HepG2 (cell line): ENCODE measurements around the gene PELI2. TPM values are rescaled to one million over a fixed set of nuclear protein-coding genes. Genes with fewer than 3 reads are reported as not detected.

Experiments
- ATAC-seq: fragments of 200-7000 bp; cut with Tn5 transposase; 3 replicates; pipeline ENCODE4 v1.9.1; 2020; ENCODE audit warnings: mild to moderate bottlenecking, moderate library complexity
- BruUV-seq: library from RNA; stranded (reverse); fragments of 400-500 nt; replicated peaks from 2 replicates; lab custom pipeline; 2021; lab: Mats Ljungman, UMichigan
- CTCF ChIA-PET: fragments of 300-600 bp; formaldehyde crosslinking; extraction: SDS; loops from one replicate; lab custom pipeline; 2021; ENCODE audit warnings: low total read pairs, inconsistent platforms, low intra/inter-chr PET ratio; lab: Yijun Ruan, JAX
- POLR2A ChIA-PET: fragments of 350-600 bp; sonication (Branson Sonifier 250); formaldehyde crosslinking; loops from one replicate; lab custom pipeline; 2020; ENCODE audit warnings: antibody characterized with exemption, inconsistent platforms; lab: Yijun Ruan, JAX
- DNase-seq: peaks from one replicate; pipeline ENCODE4 v3.0.0-alpha.2; 2015; ENCODE audit warnings: low spot score
- FAIRE-seq: peaks from 3 replicates; lab custom pipeline; 2011; peaks lifted over from hg19 to GRCh38; lab: Jason Lieb, UNC
- H2AFZ ChIP-seq: one replicate; pipeline ENCODE4 v1.6.1; 2011; ENCODE audit warnings: low read length, inconsistent platforms
- H3K27ac ChIP-seq: fragments of 300-600 bp; 3 replicates; pipeline ENCODE4 v1.8.0; 2011; ENCODE audit warnings: mixed run types, mild to moderate bottlenecking, mixed read lengths, low read length, inconsistent platforms; ENCODE audit not compliant: insufficient read depth; ENCODE audit errors: extremely low read length
- H3K27me3 ChIP-seq, 2 experiments: fragments of 200-600 bp in 1 of 2; 2 replicates in 1 of 2; 3 replicates in 1 of 2; pipeline versions ENCODE4 v1.6.0 to v1.8.0; 2011; ENCODE audit warnings: low read length in 2 of 2, mild to moderate bottlenecking in 2 of 2, moderate library complexity in 2 of 2, inconsistent platforms in 1 of 2; ENCODE audit not compliant: insufficient read depth in 2 of 2, control insufficient read depth in 1 of 2
- H3K36me3 ChIP-seq, 2 experiments: fragments of 200-600 bp in 1 of 2; replicated peaks in 1 of 2; 2 replicates in 1 of 2; 3 replicates in 1 of 2; pipeline versions ENCODE4 v1.5.1 to v1.8.0; 2011; ENCODE audit warnings: low read length in 2 of 2, inconsistent platforms in 1 of 2; ENCODE audit not compliant: insufficient read depth in 2 of 2, control insufficient read depth in 1 of 2
- H3K4me1 ChIP-seq: 2 replicates; pipeline ENCODE4 v1.5.1; 2012; ENCODE audit warnings: low read length, inconsistent platforms; ENCODE audit not compliant: insufficient read depth
- H3K4me2 ChIP-seq: 2 replicates; pipeline ENCODE4 v1.6.0; 2011; ENCODE audit warnings: low read depth, low read length, inconsistent platforms
- H3K4me3 ChIP-seq, 3 experiments: fragments of 200-600 bp in 1 of 3; sonication (generic), shearing (Covaris generic) in 1 of 3; replicated peaks in 1 of 3; 2 replicates each; pipeline ENCODE4 v1.5.1; 2011 to 2016; ENCODE audit warnings: low read length in 3 of 3, inconsistent platforms in 2 of 3, low read depth in 2 of 3, mild to moderate bottlenecking in 2 of 3, control low read depth in 1 of 3, mixed read lengths in 1 of 3; ENCODE audit not compliant: insufficient read depth in 1 of 3
- H3K79me2 ChIP-seq: one replicate; pipeline ENCODE4 v1.6.1; 2011; ENCODE audit warnings: low read length, inconsistent platforms; ENCODE audit not compliant: insufficient read depth
- H3K9ac ChIP-seq: 2 replicates; pipeline ENCODE4 v1.6.0; 2011; ENCODE audit warnings: mild to moderate bottlenecking, low read depth, low read length, inconsistent platforms; ENCODE audit not compliant: insufficient read depth
- H3K9me3 ChIP-seq: 2 replicates; pipeline ENCODE4 v1.5.1; 2012; ENCODE audit warnings: mild to moderate bottlenecking, low read length
- H4K20me1 ChIP-seq: 2 replicates; pipeline ENCODE4 v1.6.0; 2011; ENCODE audit warnings: inconsistent platforms, mild to moderate bottlenecking, low read length, moderate library complexity; ENCODE audit not compliant: insufficient read depth
- CBX2 ChIP-seq, 2 experiments: fragments of 200-600 bp in 1 of 2; sonication (generic); formaldehyde crosslinking in 1 of 2; IDR thresholded peaks; 2 replicates each; pipeline versions ENCODE4 v1.7.0 to v1.8.1; 2018 to 2022; ENCODE audit warnings: low read depth in 2 of 2, low read length in 1 of 2, mild to moderate bottlenecking in 1 of 2, missing genetic modification reagents in 1 of 2
- CTCF ChIP-seq: sonication (generic); formaldehyde crosslinking; IDR thresholded peaks from 2 replicates; pipeline ENCODE4 v1.5.0; 2020; ENCODE audit warnings: mild to moderate bottlenecking, missing genetic modification reagents, moderate library complexity
- MBNL3 ChIP-seq: fragments of 250-450 bp; sonication (Bioruptor Pico); conservative IDR thresholded peaks from 2 replicates; pipeline ENCODE4 v1.8.0; 2022; ENCODE audit warnings: mild to moderate bottlenecking, inconsistent platforms
- NFE2L2 ChIP-seq: fragments of 150-350 bp; IDR thresholded peaks from 2 replicates; pipeline ENCODE4 v1.6.1; 2014; ENCODE audit warnings: low read length
- NR0B2 ChIP-seq: sonication (generic); formaldehyde crosslinking; IDR thresholded peaks from 2 replicates; pipeline ENCODE4 v1.4.0; 2020; ENCODE audit warnings: mild to moderate bottlenecking, missing genetic modification reagents
- PCBP1 ChIP-seq: fragments of 200-400 bp; formaldehyde crosslinking; IDR thresholded peaks from 2 replicates; pipeline ENCODE4 v1.6.1; 2017; ENCODE audit warnings: mild to moderate bottlenecking, low read depth, low read length, borderline replicate concordance
- SOX6 ChIP-seq, 2 experiments: fragments of 450-650 bp in 1 of 2; sonication (generic) in 1 of 2; formaldehyde crosslinking in 1 of 2; IDR thresholded peaks; 2 replicates each; pipeline versions ENCODE4 v1.4.0 to v1.6.1; 2017 to 2020; ENCODE audit warnings: antibody characterized with exemption in 1 of 2, mild to moderate bottlenecking in 1 of 2, missing genetic modification reagents in 1 of 2
- SRF ChIP-seq: IDR thresholded peaks from 2 replicates; pipeline ENCODE4 v1.6.1; 2011; ENCODE audit warnings: mild to moderate bottlenecking, low read depth, low read length, moderate library complexity
- WGBS: methylation state at CpG from one replicate; pipeline ENCODE4 v1.1.6; 2017; ENCODE audit warnings: low lambda C conversion rate; 5-methylcytosine and 5-hydroxymethylcytosine counted together
- in situ Hi-C: cut with HindIII; loops from 2 replicates; pipeline ENCODE4 v1.10.0; 2017; ENCODE audit warnings: low pct_unique_long_range_greater_than_20kb; ENCODE audit not compliant: extremely low pct_ligation_motif_present
- intact Hi-C: fragments of 100-400 bp; cut with micrococcal nuclease; formaldehyde crosslinking; loops from one replicate; pipeline ENCODE4 v1.10.0; 2022; ENCODE audit not compliant: unreplicated experiment
- polyA plus RNA-seq, 8 experiments: library from polyadenylated mRNA; depleted of rRNA in 3 of 8; stranded (reverse) in 7 of 8; unstranded in 1 of 8; fragments of >200 nt; fragmentation: Illumina TruSeq in 4 of 8; extraction: Trizol in 4 of 8; gene quantifications; 2 replicates each; pipeline versions ENCODE4 v1.2.1 to v1.2.3, GENCODE V29; 2011 to 2016; ENCODE audit warnings: low read depth in 4 of 8, missing spikeins in 1 of 8, mixed read lengths in 1 of 8; ENCODE audit not compliant: insufficient read depth in 1 of 8
- total RNA-seq, 5 experiments: library from RNA; depleted of rRNA; stranded (reverse); fragments of >200 nt; fragmentation: Illumina TruSeq; extraction: Trizol; gene quantifications; 2 replicates each; pipeline ENCODE4 v1.2.3, GENCODE V29; 2016; ENCODE audit warnings: low read depth in 1 of 5
- TF ChIP-seq, protein P1 (sequence below): sonication (generic); formaldehyde crosslinking; IDR thresholded peaks from 2 replicates; pipeline ENCODE4 v1.8.0; 2022; ENCODE audit warnings: mild to moderate bottlenecking, missing genetic modification reagents
- TF ChIP-seq, protein P2 (sequence below): sonication (generic); formaldehyde crosslinking; IDR thresholded peaks from 2 replicates; pipeline ENCODE4 v1.9.0; 2021; ENCODE audit warnings: missing genetic modification reagents, borderline replicate concordance
- TF ChIP-seq, protein P3 (sequence below): fragments of 450-650 bp; IDR thresholded peaks from 2 replicates; pipeline ENCODE4 v1.6.1; 2016

The PELI2 gene
- total and polyA plus RNA-seq, 2 of the 13 experiments (the other 11 are each of a cell fraction or from before 2014, with no cell fraction given): 0.07 TPM; not detected in 1

- TF ChIP-seq, protein P1, sequence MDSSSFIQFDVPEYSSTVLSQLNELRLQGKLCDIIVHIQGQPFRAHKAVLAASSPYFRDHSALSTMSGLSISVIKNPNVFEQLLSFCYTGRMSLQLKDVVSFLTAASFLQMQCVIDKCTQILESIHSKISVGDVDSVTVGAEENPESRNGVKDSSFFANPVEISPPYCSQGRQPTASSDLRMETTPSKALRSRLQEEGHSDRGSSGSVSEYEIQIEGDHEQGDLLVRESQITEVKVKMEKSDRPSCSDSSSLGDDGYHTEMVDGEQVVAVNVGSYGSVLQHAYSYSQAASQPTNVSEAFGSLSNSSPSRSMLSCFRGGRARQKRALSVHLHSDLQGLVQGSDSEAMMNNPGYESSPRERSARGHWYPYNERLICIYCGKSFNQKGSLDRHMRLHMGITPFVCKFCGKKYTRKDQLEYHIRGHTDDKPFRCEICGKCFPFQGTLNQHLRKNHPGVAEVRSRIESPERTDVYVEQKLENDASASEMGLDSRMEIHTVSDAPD (CRISPR knock-in tag): no peak
- TF ChIP-seq, protein P2, sequence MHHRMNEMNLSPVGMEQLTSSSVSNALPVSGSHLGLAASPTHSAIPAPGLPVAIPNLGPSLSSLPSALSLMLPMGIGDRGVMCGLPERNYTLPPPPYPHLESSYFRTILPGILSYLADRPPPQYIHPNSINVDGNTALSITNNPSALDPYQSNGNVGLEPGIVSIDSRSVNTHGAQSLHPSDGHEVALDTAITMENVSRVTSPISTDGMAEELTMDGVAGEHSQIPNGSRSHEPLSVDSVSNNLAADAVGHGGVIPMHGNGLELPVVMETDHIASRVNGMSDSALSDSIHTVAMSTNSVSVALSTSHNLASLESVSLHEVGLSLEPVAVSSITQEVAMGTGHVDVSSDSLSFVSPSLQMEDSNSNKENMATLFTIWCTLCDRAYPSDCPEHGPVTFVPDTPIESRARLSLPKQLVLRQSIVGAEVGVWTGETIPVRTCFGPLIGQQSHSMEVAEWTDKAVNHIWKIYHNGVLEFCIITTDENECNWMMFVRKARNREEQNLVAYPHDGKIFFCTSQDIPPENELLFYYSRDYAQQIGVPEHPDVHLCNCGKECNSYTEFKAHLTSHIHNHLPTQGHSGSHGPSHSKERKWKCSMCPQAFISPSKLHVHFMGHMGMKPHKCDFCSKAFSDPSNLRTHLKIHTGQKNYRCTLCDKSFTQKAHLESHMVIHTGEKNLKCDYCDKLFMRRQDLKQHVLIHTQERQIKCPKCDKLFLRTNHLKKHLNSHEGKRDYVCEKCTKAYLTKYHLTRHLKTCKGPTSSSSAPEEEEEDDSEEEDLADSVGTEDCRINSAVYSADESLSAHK: no peak
- TF ChIP-seq CBX2 (IDR thresholded peaks at IDR 0.05; ENCODE audit: low read depth, low read length): no peak
- no peak for TF ChIP-seq CBX2 (CRISPR knock-in tag; IDR thresholded peaks at IDR 0.05; ENCODE audit: low read depth)
- no peak for TF ChIP-seq MBNL3 (CRISPR knock-in tag)
These were observed 80.2 kb downstream of the PELI2 start (continued) for GRCh38 chr14:56198438-56198837.

DNA sequence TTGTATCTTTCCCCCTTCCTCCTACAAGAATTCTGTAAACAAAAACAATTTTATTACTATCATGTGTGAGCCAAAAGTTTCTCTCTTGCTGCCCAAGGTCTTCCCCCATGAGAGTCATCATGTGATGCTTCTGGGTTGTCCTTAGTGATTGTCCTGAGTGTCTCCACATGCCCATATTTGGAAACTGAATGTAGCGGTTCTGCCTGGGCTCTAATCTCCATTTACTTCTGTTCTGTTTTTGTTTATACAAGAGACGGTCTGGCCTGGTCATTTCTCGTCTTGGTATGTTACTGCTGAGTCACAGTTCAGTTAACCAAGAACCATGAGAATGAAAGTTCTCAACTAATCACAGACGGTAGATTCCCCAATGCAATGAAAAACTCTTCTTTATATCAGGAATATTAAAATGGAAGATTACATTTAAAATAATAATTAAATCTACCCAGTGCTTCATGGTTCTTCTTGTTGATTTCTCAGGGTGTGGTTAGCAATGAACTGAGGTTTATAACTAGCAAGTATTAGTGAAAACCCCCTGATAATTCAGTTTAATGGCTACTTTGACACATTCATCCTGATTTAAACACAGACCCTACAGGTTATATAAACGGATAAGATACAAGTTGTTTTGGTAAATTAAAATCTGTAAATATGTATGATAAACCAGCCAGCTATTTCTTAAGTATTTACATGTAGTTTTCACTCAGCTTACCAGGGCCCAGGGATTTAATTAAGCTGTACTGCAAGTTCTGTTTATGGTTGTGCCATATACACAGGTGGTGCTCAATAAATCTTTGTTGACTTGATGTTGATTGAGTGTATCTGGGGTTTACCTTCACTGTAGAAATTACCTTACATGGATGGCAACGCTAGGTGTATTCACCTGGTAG is 81.1 kb downstream of the PELI2 start:
- Histone ChIP-seq H3K4me3 (no peak overlapping the region), H3K79me2 (no peaks in the 10 kb centered on the region), H3K27ac (no peak overlapping the region), H3K9me3 (no peaks in the 10 kb centered on the region), H3K36me3 (no peaks in the 10 kb centered on the region), H3K4me2 (no peak overlapping the region), H2AFZ (no peak overlapping the region), H3K9ac (no peak overlapping the region), H3K27me3 (no peaks in the 10 kb centered on the region), H3K4me1 (no peaks in the 10 kb centered on the region), H4K20me1 (no peaks in the 10 kb centered on the region)
- FAIRE-seq (no peak), ATAC-seq (no peak), DNase-seq (no peak)
- BruUV-seq: no TSS peak
- CTCF ChIA-PET: no interaction called here
- in situ Hi-C loops (no loop called here), intact Hi-C loops (no loop called here)
- TF ChIP-seq, protein P3, sequence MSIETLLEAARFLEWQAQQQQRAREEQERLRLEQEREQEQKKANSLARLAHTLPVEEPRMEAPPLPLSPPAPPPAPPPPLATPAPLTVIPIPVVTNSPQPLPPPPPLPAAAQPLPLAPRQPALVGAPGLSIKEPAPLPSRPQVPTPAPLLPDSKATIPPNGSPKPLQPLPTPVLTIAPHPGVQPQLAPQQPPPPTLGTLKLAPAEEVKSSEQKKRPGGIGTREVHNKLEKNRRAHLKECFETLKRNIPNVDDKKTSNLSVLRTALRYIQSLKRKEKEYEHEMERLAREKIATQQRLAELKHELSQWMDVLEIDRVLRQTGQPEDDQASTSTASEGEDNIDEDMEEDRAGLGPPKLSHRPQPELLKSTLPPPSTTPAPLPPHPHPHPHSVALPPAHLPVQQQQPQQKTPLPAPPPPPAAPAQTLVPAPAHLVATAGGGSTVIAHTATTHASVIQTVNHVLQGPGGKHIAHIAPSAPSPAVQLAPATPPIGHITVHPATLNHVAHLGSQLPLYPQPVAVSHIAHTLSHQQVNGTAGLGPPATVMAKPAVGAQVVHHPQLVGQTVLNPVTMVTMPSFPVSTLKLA: no peak
- TF ChIP-seq SRF (peak; percentile 38; the same call in 1 of the 2 replicates), CTCF (CRISPR knock-in tag) (no peak), NFE2L2 (peak; percentile 30; the same call in 1 of the 2 replicates), PCBP1 (no peak), NR0B2 (no peak), SOX6 (IDR thresholded peaks at IDR 0.05) (no peak), SOX6 (CRISPR knock-in tag; IDR thresholded peaks at IDR 0.05) (no peak)
- under 1% methylated on average over 6 of the region's 6 CpGs for WGBS
- POLR2A ChIA-PET: no interaction called here
